HEK293T (cell line): ENCODE data around the gene GRIA3.

Experiments
- ARNT ChIP-seq: fragments of 450-650 bp; IDR thresholded peaks from 2 replicates; pipeline ENCODE4 v1.6.1; 2017; ENCODE audit warnings: mild to moderate bottlenecking
- BHLHE40 ChIP-seq: fragments of 450-650 bp; IDR thresholded peaks from 2 replicates; pipeline ENCODE4 v1.6.1; 2016; ENCODE audit warnings: mild to moderate bottlenecking, moderate library complexity, borderline replicate concordance
- CTBP1 ChIP-seq: fragments of 450-650 bp; IDR thresholded peaks from 2 replicates; pipeline ENCODE4 v1.6.1; 2016; ENCODE audit warnings: borderline replicate concordance
- ELF4 ChIP-seq: fragments of 450-650 bp; IDR thresholded peaks from 2 replicates; pipeline ENCODE4 v1.6.1; 2017; ENCODE audit warnings: antibody characterized with exemption
- FOXA1 ChIP-seq: fragments of 450-650 bp; IDR thresholded peaks from 2 replicates; pipeline ENCODE4 v1.6.1; 2016; ENCODE audit warnings: mild to moderate bottlenecking
- FOXK2 ChIP-seq: fragments of 450-650 bp; IDR thresholded peaks from 2 replicates; pipeline ENCODE4 v1.6.1; 2016; ENCODE audit warnings: mild to moderate bottlenecking
- FOXM1 ChIP-seq: fragments of 450-650 bp; IDR thresholded peaks from 2 replicates; pipeline ENCODE4 v1.6.1; 2017; ENCODE audit warnings: mild to moderate bottlenecking, borderline replicate concordance
- HDGF ChIP-seq: fragments of 450-650 bp; IDR thresholded peaks from 2 replicates; pipeline ENCODE4 v1.6.1; 2017; ENCODE audit warnings: antibody characterized with exemption, borderline replicate concordance
- NFRKB ChIP-seq: fragments of 450-650 bp; IDR thresholded peaks from 2 replicates; pipeline ENCODE4 v1.6.1; 2016; ENCODE audit warnings: mild to moderate bottlenecking, moderate library complexity
- SP1 ChIP-seq: fragments of 450-650 bp; IDR thresholded peaks from 2 replicates; pipeline ENCODE4 v1.6.1; 2017
- SUZ12 ChIP-seq: fragments of 450-650 bp; IDR thresholded peaks from 2 replicates; pipeline ENCODE4 v1.6.1; 2016; ENCODE audit warnings: mild to moderate bottlenecking
- ZNF384 ChIP-seq: fragments of 450-650 bp; IDR thresholded peaks from 2 replicates; pipeline ENCODE4 v1.6.1; 2016

DNA sequence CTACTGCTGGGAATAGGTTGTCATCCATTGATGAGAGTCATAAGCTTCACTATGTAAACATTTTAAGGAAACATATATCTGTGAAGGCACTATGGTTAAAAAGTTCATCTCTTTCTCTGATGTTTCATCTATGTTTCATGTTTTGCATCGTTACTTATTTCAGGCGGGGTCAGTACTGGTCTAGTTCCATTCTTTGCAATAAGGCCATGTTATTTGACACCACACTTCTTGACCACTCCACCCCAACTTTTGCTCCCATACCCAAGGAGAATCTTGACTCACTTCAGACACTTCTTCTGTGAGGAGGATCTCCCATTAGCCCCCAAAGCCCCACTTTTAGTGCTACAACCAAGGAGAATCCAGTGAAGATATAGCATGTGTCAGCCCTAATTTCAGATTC is 119.4 kb downstream of the GRIA3 start:
- no peak for TF ChIP-seq FOXM1
- TF ChIP-seq FOXA1, result no peak
- no peak for TF ChIP-seq ZNF384
- TF ChIP-seq ELF4, result no peak
- TF ChIP-seq BHLHE40, result no peak
- TF ChIP-seq ARNT, result no peak
- TF ChIP-seq NFRKB, result no peak
- no peak for TF ChIP-seq FOXK2
- TF ChIP-seq SUZ12, result no peak
- no peak for TF ChIP-seq CTBP1
- no peak for TF ChIP-seq HDGF
- TF ChIP-seq SP1, result no peak
